Fibroblast of lung (primary cell): Measurements from ENCODE around the gene PCGF1. TPM values are rescaled to one million over a fixed set of nuclear protein-coding genes. Genes with fewer than 3 reads are reported as not detected.

Experiments
- DNase-seq, 2 donors: peaks; one replicate each; pipeline versions ENCODE4 v3.0.0 to v3.0.0-alpha.2; 2010; ENCODE audit warnings: low read depth in 2 of 2
- H2AFZ ChIP-seq: 2 replicates; pipeline ENCODE4 v1.5.1; 2012; ENCODE audit warnings: low read length, control low read depth, inconsistent platforms
- H3K27ac ChIP-seq: 2 replicates; pipeline ENCODE4 v1.5.1; 2011; ENCODE audit warnings: low read length, control low read depth; ENCODE audit not compliant: insufficient read depth
- H3K27me3 ChIP-seq: 2 replicates; pipeline ENCODE4 v1.5.1; 2011; ENCODE audit warnings: mild to moderate bottlenecking, low read length; ENCODE audit not compliant: control insufficient read depth, insufficient read depth
- H3K36me3 ChIP-seq: 2 replicates; pipeline ENCODE4 v1.5.1; 2011; ENCODE audit warnings: low read length; ENCODE audit not compliant: control insufficient read depth, insufficient read depth
- H3K4me1 ChIP-seq: 2 replicates; pipeline ENCODE4 v1.5.1; 2011; ENCODE audit warnings: low read length; ENCODE audit not compliant: control insufficient read depth, insufficient read depth; ENCODE audit errors: extremely low read depth
- H3K4me2 ChIP-seq: 2 replicates; pipeline ENCODE4 v1.5.1; 2011; ENCODE audit warnings: low read length, control low read depth; ENCODE audit not compliant: insufficient read depth; ENCODE audit errors: extremely low read depth
- H3K4me3 ChIP-seq, 4 experiments: fragments of 200-600 bp in 1 of 4; sonication (generic) in 1 of 4; replicated peaks in 1 of 4; 2 replicates each; pipeline ENCODE4 v1.5.1; 2011 to 2016; ENCODE audit warnings: low read length in 4 of 4, low read depth in 3 of 4, mild to moderate bottlenecking in 3 of 4, control low read depth in 2 of 4, inconsistent platforms in 1 of 4, mixed read lengths in 1 of 4; ENCODE audit not compliant: insufficient read depth in 1 of 4; ENCODE audit errors: control extremely low read depth in 1 of 4
- H3K79me2 ChIP-seq: 2 replicates; pipeline ENCODE4 v1.5.1; 2012; ENCODE audit warnings: mild to moderate bottlenecking, low read length, inconsistent platforms; ENCODE audit not compliant: control insufficient read depth, insufficient read depth
- H3K9ac ChIP-seq: 2 replicates; pipeline ENCODE4 v1.5.1; 2011; ENCODE audit warnings: mild to moderate bottlenecking, low read length, control low read depth; ENCODE audit not compliant: insufficient read depth
- H3K9me3 ChIP-seq: 2 replicates; pipeline ENCODE4 v1.5.1; 2012; ENCODE audit warnings: low read depth, low read length; ENCODE audit not compliant: control insufficient read depth, insufficient read depth
- H4K20me1 ChIP-seq: 2 replicates; pipeline ENCODE4 v1.5.1; 2011; ENCODE audit warnings: low read length; ENCODE audit not compliant: control insufficient read depth, insufficient read depth; ENCODE audit errors: extremely low read depth
- CTCF ChIP-seq, 2 donors: IDR thresholded peaks in 1 of 2; conservative IDR thresholded peaks in 1 of 2; 1 replicate in 1 of 2; 2 replicates in 1 of 2; pipeline ENCODE4 v1.5.1; 2011 to 2012; ENCODE audit warnings: low read length in 2 of 2, control low read depth in 1 of 2, inconsistent platforms in 1 of 2, low read depth in 1 of 2, mild to moderate bottlenecking in 1 of 2
- EZH2 ChIP-seq: IDR thresholded peaks from 2 replicates; pipeline ENCODE4 v1.5.1; 2012; ENCODE audit warnings: low read length, control low read depth, mild to moderate bottlenecking; ENCODE audit errors: missing control alignments
- polyA plus RNA-seq, 2 donors: library from polyadenylated mRNA; depleted of rRNA in 1 of 2; stranded (reverse) in 1 of 2; unstranded in 1 of 2; fragments of >200 nt; gene quantifications; 2 replicates each; pipeline ENCODE4 v1.2.1, GENCODE V29; 2011 to 2012; ENCODE audit warnings: missing spikeins in 1 of 2
- total RNA-seq: library from RNA; depleted of rRNA; stranded (reverse); fragments of >200 nt; gene quantifications from 2 replicates; pipeline ENCODE4 v1.2.1, GENCODE V29; 2014

PCGF1 gene
- total and polyA plus RNA-seq, 2 donors (not counting 1 experiment from before 2014, with no cell fraction given): 23.8 to 35.5 TPM

- peak within 1 kb of the TSS; percentile 90 for H3K27ac ChIP-seq
- no peaks in the 10 kb centered on the region for H3K27me3 ChIP-seq
- peak within 1 kb of the TSS; percentile 96 for H3K9ac ChIP-seq
- peak within 1 kb of the TSS; percentile 87 for H2AFZ ChIP-seq
- H3K36me3 ChIP-seq: peaks cover 23% of the 10 kb centered on the region
- H4K20me1 ChIP-seq: no peaks in the 10 kb centered on the region
- H3K4me2 ChIP-seq: peak within 1 kb of the TSS; percentile 95
- peaks cover 7% of the 10 kb centered on the region for H3K4me1 ChIP-seq
- DNase-seq: peak; percentile 99
- TF ChIP-seq EZH2: no peak
- peaks cover 25% of the 10 kb centered on the region for H3K79me2 ChIP-seq
- H3K4me3 ChIP-seq: peak within 1 kb of the TSS; percentile 86 to 97 (median 92)
- H3K9me3 ChIP-seq: no peaks in the 10 kb centered on the region
Measured at GRCh38 chr2:74529357-74530238, 22.1 kb upstream of the PCGF1 start, which contains the start of the genes AUP1 and HTRA2. Gene AUP1, minus strand, starts transcription at chr2:74529706. Its CDS starts 77 bp downstream, at chr2:74529629. Gene HTRA2, plus strand, starts transcription at chr2:74529933. Its CDS starts 74 bp downstream, at chr2:74530007.

- Histone ChIP-seq H3K36me3 (peaks cover 21% of the 10 kb centered on the region), H3K4me1 (peaks cover 7% of the 10 kb centered on the region), H3K4me3 (peak overlapping the region; percentile 86 to 97 (median 92)), H2AFZ (peak overlapping the region; percentile 87), H3K27me3 (no peaks in the 10 kb centered on the region), H3K79me2 (peaks cover 25% of the 10 kb centered on the region), H3K4me2 (peak overlapping the region; percentile 91), H3K27ac (peak overlapping the region; percentile 90), H3K9me3 (no peaks in the 10 kb centered on the region), H4K20me1 (no peaks in the 10 kb centered on the region), H3K9ac (peak overlapping the region; percentile 96)
- DNase-seq: no peak
- no peak for TF ChIP-seq EZH2
- no peak for TF ChIP-seq CTCF (conservative IDR thresholded peaks at IDR 0.05 in 1 of 2, IDR thresholded peaks at IDR 0.05 in 1 of 2; ENCODE audit: low read depth in 1 of 2, low read length in 2 of 2)
Measured at GRCh38 chr2:74528600-74529356, 21.3 kb upstream of the PCGF1 start.

GRCh38 chr2:74527741-74528140 is 20.2 kb upstream of the PCGF1 start:
- TF ChIP-seq CTCF (conservative IDR thresholded peaks at IDR 0.05 in 1 of 2, IDR thresholded peaks at IDR 0.05 in 1 of 2; ENCODE audit: low read depth in 1 of 2, low read length in 2 of 2) (no peak), EZH2 (no peak)
- Histone ChIP-seq H2AFZ (no peak overlapping the region), H3K36me3 (peaks cover 18% of the 10 kb centered on the region), H3K79me2 (peaks cover 25% of the 10 kb centered on the region), H3K4me2 (no peak overlapping the region), H3K4me1 (peaks cover 7% of the 10 kb centered on the region), H3K9ac (no peak overlapping the region), H3K4me3 (no peak overlapping the region), H3K27me3 (no peaks in the 10 kb centered on the region), H3K27ac (no peak overlapping the region), H3K9me3 (no peaks in the 10 kb centered on the region), H4K20me1 (no peaks in the 10 kb centered on the region)
- no peak for DNase-seq
